Measurements from ENCODE around the gene ABCC9.

Gene ABCC9

GRCh38 chr12:21980544-21980943, 39.3 kb upstream of the ABCC9 start:
- TF ChIP-seq, protein P1, sequence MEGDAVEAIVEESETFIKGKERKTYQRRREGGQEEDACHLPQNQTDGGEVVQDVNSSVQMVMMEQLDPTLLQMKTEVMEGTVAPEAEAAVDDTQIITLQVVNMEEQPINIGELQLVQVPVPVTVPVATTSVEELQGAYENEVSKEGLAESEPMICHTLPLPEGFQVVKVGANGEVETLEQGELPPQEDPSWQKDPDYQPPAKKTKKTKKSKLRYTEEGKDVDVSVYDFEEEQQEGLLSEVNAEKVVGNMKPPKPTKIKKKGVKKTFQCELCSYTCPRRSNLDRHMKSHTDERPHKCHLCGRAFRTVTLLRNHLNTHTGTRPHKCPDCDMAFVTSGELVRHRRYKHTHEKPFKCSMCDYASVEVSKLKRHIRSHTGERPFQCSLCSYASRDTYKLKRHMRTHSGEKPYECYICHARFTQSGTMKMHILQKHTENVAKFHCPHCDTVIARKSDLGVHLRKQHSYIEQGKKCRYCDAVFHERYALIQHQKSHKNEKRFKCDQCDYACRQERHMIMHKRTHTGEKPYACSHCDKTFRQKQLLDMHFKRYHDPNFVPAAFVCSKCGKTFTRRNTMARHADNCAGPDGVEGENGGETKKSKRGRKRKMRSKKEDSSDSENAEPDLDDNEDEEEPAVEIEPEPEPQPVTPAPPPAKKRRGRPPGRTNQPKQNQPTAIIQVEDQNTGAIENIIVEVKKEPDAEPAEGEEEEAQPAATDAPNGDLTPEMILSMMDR (IDR thresholded peaks at IDR 0.05; ENCODE audit: extremely low read depth, missing control alignments) = no peak
- DNase-seq (ENCODE audit: low spot score) = no peak

DNA sequence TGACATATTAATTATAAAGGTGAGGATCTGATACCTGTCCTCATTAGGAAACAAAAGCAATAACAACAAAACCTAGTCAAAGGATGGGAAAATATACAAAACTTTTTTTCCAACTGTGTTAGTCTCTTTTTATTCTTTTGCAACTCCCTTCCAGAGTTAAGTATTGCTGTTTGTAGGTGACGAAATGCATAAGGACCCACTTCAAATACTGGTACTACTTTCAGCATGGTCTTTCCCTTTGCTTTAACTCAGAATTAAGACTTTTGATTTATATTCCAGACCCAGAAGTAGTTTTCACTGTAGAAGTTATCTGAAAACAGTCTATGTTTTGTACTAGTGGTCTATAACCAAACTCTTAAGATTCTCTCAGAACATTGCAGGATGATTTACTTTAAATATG, 34.1 kb upstream of the ABCC9 start:
- TF ChIP-seq, protein P1 (IDR thresholded peaks at IDR 0.05; ENCODE audit: extremely low read depth, missing control alignments) = no peak

GRCh38 chr12:21973221-21973620, 32.0 kb upstream of the ABCC9 start:
- TF ChIP-seq, protein P1 (IDR thresholded peaks at IDR 0.05; ENCODE audit: extremely low read depth, missing control alignments) = no peak
- DNase-seq (ENCODE audit: low spot score) = no peak

More for the DNA sequence above, 34.1 kb upstream of the ABCC9 start:
- no peak for DNase-seq (ENCODE audit: low spot score)

DNA sequence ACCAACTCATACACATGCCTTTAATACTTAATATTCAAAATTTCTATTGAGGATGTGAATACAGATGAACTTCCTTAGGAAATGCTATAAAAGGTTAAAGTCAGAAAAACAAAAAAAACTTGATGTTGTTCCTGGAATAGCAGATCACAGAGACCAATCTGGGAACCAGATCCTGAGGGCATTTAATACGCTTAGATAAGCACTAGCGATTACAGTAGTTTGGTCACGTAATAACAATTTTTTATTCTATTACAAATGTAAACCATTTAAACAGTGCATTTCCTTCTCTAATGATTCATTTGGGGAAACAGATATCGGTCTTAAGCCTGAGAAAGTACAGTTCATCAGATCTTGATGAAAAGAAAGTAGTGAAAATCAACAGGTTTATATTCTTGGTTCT, 30.8 kb upstream of the ABCC9 start:
- TF ChIP-seq, protein P1 (IDR thresholded peaks at IDR 0.05; ENCODE audit: extremely low read depth, missing control alignments) = no peak
- DNase-seq (ENCODE audit: low spot score) = no peak

DNA sequence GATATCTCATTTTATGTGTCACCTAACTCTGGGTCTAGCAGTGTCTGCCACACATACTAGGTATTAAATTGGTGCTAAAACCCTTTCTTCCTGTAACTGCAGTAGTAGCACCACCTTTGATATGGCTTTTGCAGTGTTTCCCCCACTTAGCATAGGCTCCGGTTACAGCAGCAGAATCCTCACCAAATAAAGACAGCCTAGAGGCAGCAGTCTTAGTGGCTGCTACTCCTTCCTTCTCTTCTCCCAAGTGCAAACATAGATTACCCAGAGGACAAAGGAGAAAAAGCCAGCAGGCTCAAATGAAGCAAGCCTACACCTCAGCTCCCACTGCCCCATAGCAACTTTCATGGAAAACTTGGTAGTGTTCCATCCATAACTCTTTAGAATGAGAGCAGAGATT, 30.1 kb upstream of the ABCC9 start:
- no peak for DNase-seq (ENCODE audit: low spot score)
- TF ChIP-seq, protein P1 (IDR thresholded peaks at IDR 0.05; ENCODE audit: extremely low read depth, missing control alignments) = no peak

- no peak for DNase-seq (ENCODE audit: low spot score)
- TF ChIP-seq, protein P1 (IDR thresholded peaks at IDR 0.05; ENCODE audit: extremely low read depth, missing control alignments) = no peak
Observed at GRCh38 chr12:21962821-21963220, 21.6 kb upstream of the ABCC9 start.

DNA sequence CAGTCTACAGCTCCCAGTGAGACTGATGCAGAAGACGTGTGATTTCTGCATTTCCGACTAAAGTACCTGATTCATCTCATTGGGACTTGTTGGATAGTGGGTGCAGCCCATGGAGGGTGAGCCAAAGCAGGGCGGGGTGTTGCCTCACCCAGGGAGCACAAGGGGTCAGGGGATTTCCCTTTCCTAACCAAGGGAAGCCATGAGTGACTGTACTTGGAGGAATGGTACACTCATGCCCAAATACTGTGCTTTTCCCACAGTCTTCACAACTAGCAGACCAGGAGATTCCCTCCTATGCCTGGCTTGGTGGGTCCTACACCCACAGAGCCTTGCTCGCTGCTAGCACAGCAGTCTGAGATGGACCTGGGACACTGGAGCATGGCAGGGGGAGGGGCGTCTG, 21.0 kb upstream of the ABCC9 start:
- TF ChIP-seq, protein P1 (IDR thresholded peaks at IDR 0.05; ENCODE audit: extremely low read depth, missing control alignments) = no peak
- DNase-seq (ENCODE audit: low spot score) = no peak
